HG03064 (cell line): ENCODE results near the gene THUMPD1.
"Not testable (repeated sequence)": the region's sequence is repeated elsewhere in the genome, so short reads cannot be mapped to it uniquely, and the experiment has no call there.

ENCODE experiments used
- ATAC-seq: cut with Tn5 transposase; IDR thresholded peaks from one replicate; pipeline ENCODE4 v1.9.1; 2021; ENCODE audit warnings: low read depth; ENCODE audit not compliant: unreplicated experiment

The THUMPD1 gene, protein sequence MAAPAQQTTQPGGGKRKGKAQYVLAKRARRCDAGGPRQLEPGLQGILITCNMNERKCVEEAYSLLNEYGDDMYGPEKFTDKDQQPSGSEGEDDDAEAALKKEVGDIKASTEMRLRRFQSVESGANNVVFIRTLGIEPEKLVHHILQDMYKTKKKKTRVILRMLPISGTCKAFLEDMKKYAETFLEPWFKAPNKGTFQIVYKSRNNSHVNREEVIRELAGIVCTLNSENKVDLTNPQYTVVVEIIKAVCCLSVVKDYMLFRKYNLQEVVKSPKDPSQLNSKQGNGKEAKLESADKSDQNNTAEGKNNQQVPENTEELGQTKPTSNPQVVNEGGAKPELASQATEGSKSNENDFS

DNA sequence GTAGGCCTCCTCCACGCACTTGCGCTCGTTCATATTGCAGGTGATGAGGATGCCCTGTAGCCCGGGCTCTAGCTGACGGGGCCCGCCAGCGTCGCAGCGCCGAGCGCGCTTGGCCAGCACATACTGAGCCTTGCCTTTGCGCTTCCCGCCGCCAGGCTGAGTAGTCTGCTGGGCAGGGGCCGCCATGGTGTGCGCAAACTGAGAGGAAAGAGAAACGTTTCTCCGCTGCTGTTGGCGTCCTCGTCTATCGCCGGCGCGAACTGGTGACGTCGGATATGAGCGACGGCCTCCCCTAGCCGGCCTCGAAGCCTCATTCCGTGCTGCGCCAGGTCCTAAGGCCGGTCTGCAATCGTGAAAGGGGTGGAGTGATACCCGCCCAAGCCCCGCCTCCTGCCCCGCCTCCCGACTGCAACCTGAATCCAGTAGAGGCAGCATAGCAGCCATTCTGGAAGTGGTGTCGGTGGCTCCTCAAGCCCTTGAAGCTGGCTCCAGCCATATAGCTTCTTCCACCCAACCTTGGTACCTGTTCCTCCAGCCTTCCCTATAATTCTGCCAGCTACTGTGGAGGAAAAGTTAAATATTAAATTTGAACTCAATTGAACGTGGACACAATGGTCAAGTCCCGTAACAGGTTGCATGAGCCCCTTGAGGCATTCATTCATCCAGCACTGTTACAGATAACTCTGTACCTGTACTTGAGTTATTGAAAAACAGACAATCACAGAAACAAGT is at the start of gene THUMPD1:
Gene THUMPD1 (minus strand): TSS at position 265 of the 732 bp plus-strand sequence. CDS start 79 bp downstream, at position 186.
- ATAC-seq = peak; percentile 64

DNA sequence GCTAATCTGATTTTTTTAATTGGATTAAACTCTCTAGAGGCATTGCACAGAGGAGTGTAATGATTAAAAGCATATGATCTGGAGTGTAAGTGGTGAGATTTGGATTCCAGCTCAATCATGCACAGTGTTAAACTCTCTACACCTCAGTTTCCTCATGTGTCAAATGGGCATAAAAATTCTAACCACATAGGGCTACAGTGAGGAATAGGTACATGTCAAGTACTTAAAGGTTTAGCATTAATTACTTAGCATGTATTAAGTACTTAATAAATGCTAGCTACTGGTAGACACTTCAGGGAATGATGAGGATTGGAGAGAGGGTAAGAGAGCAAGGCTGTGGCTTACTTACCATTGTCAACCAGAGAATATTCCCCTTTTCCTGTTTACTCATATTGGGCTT is 47.5 kb upstream of the THUMPD1 start:
- no peak for ATAC-seq

DNA sequence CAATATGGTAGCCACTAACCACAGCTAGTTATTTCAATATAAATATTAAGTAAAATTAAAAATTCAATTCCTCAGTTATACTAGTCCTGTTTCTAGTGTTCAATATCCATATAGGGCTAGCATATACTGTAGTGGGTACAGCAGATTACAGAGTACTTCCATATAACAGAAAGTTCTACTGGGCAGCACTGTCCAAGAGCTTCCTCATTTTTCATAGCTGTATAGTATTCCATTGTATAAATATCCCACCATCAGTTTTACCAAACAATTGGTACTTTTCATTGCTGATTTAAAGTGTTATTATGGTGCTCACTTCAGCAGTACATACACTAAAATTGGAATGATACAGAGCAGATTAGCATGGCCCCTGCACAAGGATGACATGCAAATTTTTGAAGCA is 42.6 kb upstream of the THUMPD1 start:
- ATAC-seq = no peak

DNA sequence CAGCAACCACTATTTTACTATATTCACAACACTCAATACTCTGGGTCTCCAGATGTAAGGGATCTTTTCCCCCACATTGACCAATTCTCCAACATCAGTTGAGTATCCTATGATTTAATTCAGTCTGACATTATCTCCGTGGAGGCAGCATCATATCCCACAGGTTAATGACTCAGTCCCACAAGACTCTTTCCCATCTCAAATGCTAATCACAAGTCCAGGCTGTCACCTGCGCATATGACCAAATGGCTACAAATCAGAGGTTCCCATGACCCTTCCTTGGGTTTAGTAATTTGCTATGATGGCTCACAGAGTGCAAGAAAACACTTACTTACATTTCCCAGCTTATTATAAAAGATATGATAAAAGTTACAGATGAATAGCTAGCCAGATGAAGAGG is 40.9 kb upstream of the THUMPD1 start:
- ATAC-seq = no peak

DNA sequence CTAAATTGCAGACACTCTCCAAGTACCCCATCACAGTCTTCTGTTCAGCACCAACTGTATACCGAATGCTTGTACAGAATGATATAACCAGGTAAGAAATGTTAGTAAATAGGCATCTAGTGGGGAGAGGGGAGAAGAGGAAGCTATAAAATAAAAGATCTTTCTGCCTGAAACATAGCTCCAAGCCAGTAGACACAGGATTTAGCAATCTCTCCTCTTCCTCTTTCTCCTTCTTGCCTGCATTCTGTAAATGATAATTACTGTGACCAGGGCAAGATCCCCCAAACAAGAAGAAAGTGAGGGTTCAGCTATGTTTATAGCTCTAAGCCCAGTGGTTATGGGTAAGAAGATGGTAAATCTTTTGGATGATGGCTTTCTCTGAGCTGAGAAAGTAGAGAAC is 40.1 kb upstream of the THUMPD1 start:
- ATAC-seq = no peak

DNA sequence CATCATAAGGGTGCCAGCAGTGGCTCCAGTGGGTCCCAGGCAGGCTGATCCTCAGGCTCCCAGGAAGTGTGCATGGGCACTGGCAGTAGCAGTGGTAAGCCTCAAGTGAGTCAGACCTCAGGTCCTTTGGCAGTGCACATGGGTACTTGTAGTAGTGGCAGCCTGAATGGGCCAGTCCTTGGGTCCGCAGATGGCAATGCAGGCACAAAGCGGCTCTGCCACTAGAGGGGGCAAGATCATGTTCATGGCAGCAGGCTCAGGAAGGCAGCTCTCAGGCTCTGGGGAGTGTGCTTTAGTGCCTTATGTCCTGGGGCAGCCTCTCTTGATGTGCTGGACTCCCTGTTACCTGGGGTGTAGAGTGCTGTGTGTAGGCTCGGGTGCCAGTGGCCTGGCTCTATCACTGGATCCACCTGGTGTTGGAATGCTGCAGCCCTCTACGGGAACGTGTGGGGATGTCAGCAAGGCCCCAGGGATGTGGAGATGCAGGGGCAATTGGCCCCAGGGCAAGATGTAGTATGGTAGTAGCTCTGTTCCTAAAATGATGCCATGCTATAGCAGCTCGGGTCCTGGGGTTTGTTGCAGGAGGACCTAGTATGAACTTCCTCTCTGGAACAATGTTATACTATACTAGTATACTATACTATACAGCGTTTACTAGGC is 33.2 kb upstream of the THUMPD1 start:
- ATAC-seq = no peak

DNA sequence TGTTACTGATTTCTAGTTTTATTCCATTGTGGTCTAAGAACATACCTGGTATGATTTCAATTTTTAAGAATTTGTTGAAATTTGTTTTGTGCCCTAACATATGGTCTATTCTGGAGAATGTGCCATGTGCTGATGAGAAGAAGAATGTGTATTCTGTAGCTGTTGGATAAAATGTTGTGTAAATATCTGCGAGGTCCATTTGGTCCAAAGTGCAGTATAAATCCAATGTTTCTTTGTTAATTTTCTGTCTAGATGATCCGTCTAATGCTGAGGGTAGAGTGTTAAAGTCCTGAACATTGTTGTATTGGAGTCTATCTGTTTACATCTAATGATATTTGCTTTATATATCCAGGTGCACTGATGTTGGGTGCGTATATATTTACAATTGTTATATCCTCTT is 32.1 kb upstream of the THUMPD1 start:
- ATAC-seq = no peak

DNA sequence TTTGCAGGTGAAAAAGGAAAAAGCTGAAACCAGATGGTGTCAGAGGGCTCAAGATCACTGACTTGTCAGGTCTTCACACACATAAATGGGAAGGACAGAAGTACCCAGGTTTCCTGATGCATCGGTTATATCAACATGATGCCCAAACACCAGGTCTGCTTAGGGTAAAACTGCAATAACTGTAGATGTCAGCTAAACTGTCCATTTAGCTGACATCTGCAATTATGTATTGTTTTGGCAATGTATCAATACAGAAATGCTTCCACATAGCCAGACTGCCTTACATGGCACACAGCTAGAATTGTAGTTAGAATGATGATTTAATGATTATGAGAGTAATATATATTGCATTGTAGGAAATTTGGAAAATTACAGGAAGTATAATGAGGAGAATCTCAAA is 27.2 kb upstream of the THUMPD1 start:
- ATAC-seq = no peak

DNA sequence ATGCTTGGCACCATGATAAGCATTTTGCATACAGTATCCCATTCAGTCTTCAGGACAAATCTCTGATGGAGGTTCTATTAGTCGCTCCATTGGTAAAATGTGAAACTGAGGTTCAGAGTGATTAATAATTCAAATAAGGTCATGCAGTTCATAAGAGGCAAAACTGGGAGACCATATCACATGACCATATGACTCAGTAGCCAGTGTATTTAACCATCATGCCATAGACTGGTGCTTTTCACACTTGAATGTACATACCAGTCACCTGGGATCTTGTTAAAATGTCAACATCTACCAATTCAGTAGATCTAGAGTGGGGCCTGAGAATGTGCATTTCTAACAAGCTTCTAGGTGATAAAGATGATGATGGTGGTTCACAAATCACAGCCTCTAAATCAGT is 26.5 kb upstream of the THUMPD1 start:
- ATAC-seq = no peak

DNA sequence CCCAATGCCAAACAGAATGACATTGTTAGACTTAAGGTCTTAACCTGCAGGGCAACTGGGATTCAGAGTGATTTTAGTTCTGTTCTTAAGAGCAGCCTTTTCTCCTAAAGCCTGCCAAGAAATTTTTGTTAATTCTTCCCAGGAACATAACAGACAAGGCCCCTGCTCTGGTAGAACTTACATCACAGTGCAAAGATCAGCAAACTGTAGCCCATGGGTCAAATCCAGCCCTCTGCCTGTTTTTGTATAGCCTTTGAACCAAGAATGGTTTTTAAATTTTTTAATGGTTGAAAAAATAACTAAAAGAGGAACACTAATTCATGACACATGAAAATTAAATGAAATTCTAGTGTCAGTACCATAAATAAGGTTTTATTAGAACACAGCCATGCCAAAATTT is 26.0 kb upstream of the THUMPD1 start:
- no peak for ATAC-seq

DNA sequence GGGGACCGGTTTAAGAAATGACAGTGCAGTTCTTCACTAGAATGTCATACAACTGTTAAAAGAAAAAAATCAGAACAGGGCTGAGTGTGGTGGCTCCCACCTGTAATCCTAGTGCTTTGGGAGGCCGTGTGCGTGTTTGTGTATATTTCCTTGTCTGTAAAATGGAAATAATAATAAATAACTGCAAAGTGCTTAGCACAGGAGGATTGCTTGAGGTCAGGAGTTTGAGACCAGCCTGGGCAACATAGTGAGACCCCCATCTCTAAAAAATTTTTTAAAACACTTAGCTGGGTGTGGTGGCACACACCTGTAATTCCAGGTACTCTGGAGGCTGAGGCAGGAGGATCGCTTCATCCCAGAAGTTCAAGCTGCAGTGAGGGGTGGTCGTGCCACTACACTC is 24.7 kb upstream of the THUMPD1 start:
- no peak for ATAC-seq

DNA sequence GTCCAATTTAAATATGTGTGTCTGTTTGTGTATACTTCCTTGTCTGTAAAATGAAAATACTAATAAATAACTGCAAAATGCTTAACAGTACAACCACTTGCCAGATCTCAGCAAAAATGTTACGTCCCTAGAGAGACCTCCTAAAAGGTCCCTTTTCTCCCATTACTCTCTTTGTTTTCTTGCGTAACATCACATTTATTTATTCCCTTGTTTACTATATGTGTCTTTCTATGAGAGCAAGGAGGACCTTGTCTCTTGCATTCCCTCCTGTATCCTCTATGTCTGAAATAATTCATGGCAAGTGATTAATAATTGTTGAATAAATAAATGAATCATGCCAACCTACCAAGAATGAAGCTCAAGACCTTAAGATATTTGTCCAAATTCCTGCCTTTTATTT is 24.1 kb upstream of the THUMPD1 start:
- ATAC-seq = no peak

DNA sequence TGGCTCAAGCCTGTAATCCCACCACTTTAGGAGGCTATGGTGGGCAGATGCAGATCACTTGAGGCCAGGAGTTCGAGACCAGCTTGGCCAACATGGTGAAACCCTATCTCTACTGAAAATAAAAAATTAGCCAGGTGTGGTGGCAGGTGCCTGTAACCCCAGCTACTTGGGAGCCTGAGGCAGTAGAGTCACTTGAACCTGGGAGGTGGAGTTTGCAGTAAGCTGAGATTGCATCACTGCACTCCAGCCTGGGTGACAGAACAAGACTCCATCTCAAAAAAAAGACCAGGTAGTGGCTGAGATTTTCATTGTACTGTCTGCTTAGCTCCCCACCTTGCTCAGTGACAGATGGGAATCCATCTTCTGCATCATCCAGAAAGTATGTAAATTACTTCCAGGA is 22.8 kb upstream of the THUMPD1 start:
- not testable (repeated sequence) for ATAC-seq

DNA sequence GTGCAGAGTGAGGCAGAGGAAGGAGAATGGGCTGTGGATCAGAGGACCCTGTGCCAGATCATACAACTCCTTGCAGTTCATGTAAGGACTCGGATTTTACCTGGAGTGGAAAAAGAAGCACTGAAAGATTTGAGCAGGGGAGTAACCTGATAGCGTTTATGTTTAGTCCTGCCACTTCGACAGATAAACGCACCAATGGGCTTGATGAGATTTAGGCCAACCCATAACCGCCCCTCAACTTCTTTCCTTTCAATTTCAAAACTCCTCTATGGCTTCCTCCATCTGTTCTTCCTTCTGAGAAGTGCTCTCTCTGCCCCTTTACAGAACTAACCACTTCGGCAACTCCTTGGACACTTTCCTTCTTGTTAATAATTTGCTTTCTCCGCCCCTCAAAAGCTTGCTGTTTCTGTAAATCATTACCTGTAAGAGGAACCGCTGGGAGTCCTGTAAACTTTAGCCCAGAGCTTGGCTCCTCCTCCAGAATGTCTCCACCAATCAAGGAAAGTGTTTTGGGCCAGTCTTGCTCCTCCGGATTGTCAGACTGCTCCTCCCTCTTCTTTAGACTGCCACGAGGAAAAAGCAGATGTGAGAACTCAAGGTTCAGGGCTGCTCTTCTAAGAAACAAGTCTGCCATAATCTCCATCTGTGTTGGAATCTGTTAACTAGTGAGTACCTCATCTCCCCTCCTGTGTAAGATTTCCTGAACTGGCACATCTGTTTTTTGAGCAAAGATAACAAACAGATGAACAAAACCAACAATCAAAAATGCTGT is 22.0 kb upstream of the THUMPD1 start, which contains the start of gene ACSM3:
Gene ACSM3 (plus strand): TSS at position 554 of the 772 bp plus-strand sequence. CDS start 6,021 bp downstream, outside the sequence.
- peak; percentile 98 for ATAC-seq

DNA sequence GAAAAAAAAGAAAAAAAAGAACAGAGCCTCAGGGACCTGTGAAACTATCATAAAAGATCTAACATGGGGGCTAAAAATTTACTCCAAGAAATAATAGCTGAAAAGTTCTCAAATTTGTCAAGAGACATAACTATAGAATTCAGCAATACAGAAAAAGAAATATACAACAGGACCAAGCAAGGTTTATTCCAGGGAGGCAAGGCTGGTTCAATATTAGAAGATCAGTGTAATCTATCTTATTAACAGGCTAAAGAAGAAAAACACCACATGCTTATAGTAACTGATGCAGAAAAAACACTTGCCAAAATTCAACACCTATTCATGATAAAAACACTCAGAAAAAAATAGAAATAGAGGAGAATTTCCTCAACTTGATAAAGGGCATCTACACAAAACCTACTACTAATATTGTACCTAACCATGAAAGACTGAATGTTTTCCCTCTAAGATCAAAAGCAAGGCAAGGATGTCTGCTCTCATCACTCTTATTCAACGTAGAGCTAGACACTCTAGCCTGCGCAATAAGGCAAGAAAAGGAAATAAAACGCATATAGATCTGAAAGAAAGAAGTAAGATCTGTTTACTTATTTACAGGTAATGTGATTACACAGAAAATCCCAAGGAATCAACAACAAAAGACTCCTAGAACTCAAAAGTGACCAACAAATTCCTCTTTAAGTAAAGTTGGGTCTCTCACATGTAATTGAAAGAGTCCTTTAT is 20.9 kb upstream of the THUMPD1 start:
- no peak for ATAC-seq

DNA sequence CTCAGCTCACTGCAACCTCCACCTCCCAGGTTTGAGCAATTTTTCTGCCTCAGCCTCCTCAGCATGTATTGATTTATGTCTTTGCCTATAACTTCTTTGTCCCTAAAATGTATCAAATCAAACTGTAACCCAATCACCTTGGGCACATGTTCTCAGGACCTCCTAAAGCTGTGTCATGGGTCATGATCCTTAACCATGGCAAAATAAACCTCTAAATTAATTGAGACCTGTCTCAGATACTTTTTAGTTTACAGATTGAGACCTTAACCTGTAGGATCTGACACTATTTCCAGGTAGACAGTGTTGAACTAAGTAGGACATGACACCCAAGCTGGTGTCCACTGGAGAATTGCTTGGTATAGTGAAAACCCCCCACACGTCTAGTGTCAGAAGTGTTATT is 19.6 kb upstream of the THUMPD1 start:
- ATAC-seq = no peak

DNA sequence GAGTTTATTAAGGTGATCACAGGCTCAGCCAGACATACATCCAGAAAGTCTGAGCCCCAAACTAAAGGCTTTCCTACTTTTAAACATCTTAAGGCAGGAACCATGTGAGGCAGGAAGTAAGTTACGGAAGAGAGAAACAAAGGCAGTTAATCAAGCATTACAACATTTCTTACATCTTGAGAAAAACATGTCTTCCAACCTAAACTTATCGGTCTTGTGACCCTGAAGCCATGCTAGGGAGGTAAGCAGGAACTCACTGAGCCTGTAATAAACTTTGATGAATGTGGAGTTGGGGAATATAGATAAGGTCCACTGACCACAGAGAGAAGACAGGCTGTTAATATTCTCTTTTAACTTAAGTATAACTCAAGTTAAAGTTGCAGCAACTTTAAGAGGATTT is 18.7 kb upstream of the THUMPD1 start:
- ATAC-seq = no peak

DNA sequence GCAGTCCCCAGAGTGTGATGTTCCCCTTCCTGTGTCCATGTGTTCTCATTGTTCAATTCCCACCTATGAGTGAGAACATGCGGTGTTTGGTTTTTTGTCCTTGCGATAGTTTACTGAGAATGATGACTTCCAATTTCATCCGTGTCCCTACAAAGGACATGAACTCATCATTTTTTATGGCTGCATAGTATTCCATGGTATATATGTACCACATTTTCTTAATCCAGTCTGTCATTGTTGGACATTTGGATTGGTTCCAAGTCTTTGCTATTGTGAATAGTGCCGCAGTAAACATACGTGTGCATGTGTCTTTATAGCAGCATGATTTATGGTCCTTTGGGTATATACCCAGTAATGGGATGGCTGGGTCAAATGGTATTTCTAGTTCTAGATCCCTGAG is 14.2 kb upstream of the THUMPD1 start:
- ATAC-seq = not testable (repeated sequence)

DNA sequence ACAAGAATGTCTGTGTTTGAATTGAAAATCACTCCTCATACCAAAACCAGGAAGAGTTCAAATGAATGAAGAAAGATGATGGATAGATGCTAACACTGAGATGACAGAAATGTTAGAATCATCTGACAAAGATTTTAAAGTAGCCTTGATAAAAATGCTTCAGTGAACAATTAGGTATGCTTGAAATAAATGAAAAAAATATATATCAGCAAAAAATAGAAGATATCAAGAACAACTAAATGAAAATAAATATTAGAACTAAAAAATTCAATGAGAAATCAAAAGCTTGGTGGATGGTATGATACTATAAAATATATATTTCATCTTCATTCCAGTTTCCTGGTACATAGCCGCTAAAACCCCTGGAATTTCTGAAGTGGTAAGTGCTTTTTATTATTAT is 13.6 kb upstream of the THUMPD1 start:
- ATAC-seq = no peak

DNA sequence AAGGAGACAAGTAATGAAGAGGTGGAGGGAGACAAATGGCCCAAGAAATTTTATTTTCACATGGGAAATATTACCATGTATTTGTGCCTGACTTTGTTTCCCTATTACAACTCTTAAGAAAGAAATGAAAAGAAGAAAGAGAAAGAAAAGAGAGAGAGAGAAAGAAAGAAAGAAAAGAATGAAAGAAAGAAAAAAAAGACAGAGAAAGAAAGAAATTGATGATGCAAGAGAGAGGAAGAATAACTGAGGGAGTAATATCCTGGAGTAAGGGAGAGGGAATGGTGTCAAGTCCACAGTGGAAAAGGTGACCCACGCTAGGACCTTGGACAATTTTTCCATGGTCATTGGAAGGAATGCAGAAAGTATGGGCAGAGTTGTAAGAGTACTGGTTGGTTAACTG is 12.1 kb upstream of the THUMPD1 start:
- ATAC-seq = no peak
